K562 (cell line): ENCODE results near the gene BPI. TPM values are rescaled to one million over a fixed set of nuclear protein-coding genes. Genes with fewer than 3 reads are reported as not detected.

Source experiments
- BRD9 ChIP-seq: fragments of 450-650 bp; IDR thresholded peaks from 2 replicates; pipeline ENCODE4 v1.6.1; 2018; ENCODE audit warnings: low read depth; ENCODE audit not compliant: partially characterized antibody
- C11orf30 ChIP-seq: fragments of 450-650 bp; IDR thresholded peaks from 2 replicates; pipeline ENCODE4 v1.6.1; 2016; ENCODE audit warnings: low read depth, mild to moderate bottlenecking
- CAMTA2 ChIP-seq: fragments of 250-450 bp; sonication (Bioruptor Pico); conservative IDR thresholded peaks from 2 replicates; pipeline ENCODE4 v1.5.1; 2022
- MITF ChIP-seq: IDR thresholded peaks from 2 replicates; pipeline ENCODE4 v1.6.1; 2014; ENCODE audit warnings: antibody characterized with exemption
- NBN ChIP-seq: fragments of 450-650 bp; IDR thresholded peaks from 2 replicates; pipeline ENCODE4 v1.6.1; 2016; ENCODE audit warnings: low read depth, mild to moderate bottlenecking
- NR2F6 ChIP-seq: fragments of 450-650 bp; formaldehyde crosslinking; IDR thresholded peaks from 2 replicates; pipeline ENCODE4 v1.4.0; 2020; ENCODE audit warnings: mild to moderate bottlenecking
- POLR2AphosphoS5 ChIP-seq: IDR thresholded peaks from 2 replicates; pipeline ENCODE4 v1.6.1; 2011; ENCODE audit warnings: mild to moderate bottlenecking, low read depth, low read length, moderate library complexity; ENCODE audit not compliant: control insufficient read depth, insufficient read depth
- POLR3A ChIP-seq: IDR thresholded peaks from 2 replicates; pipeline ENCODE4 v1.6.1; 2011; ENCODE audit warnings: borderline replicate concordance, mild to moderate bottlenecking, moderate library complexity; ENCODE audit not compliant: insufficient read length, insufficient read depth; ENCODE audit errors: extremely low read depth
- PRDM10 ChIP-seq: fragments of 450-650 bp; IDR thresholded peaks from 2 replicates; pipeline ENCODE4 v1.6.1; 2018; ENCODE audit not compliant: partially characterized antibody
- PREB ChIP-seq: sonication (generic); formaldehyde crosslinking; IDR thresholded peaks from 2 replicates; pipeline ENCODE4 v1.8.1; 2023; ENCODE audit warnings: mild to moderate bottlenecking, missing genetic modification reagents
- RAD51 ChIP-seq: fragments of 450-650 bp; IDR thresholded peaks from 2 replicates; pipeline ENCODE4 v1.7.1; 2016; ENCODE audit warnings: low read depth, mild to moderate bottlenecking, borderline replicate concordance
- RFX7 ChIP-seq: fragments of 250-450 bp; sonication (Bioruptor Pico); IDR thresholded peaks from 2 replicates; pipeline ENCODE4 v1.5.1; 2021; ENCODE audit warnings: mild to moderate bottlenecking
- SAFB ChIP-seq: fragments of 200-400 bp; formaldehyde crosslinking; IDR thresholded peaks from 2 replicates; pipeline ENCODE4 v1.6.1; 2017; ENCODE audit warnings: low read depth, low read length, borderline replicate concordance
- SMAD4 ChIP-seq: fragments of 250-450 bp; sonication (Bioruptor Pico); conservative IDR thresholded peaks from 2 replicates; pipeline ENCODE4 v1.8.0; 2021; ENCODE audit warnings: inconsistent platforms, mild to moderate bottlenecking, moderate library complexity
- SP2 ChIP-seq: IDR thresholded peaks from 2 replicates; pipeline ENCODE4 v1.6.1; 2011; ENCODE audit warnings: mild to moderate bottlenecking, low read depth, low read length, moderate library complexity; ENCODE audit not compliant: poor library complexity, severe bottlenecking; ENCODE audit errors: extremely low read depth
- SRF ChIP-seq, 2 experiments: fragments of 250-450, 450-650 bp in 1 of 2; sonication (Bioruptor Pico) in 1 of 2; sonication (generic) in 1 of 2; formaldehyde crosslinking; IDR thresholded peaks; 2 replicates each; pipeline versions ENCODE4 v1.5.0 to v1.5.1; 2020 to 2022; ENCODE audit warnings: mild to moderate bottlenecking in 1 of 2, missing genetic modification reagents in 1 of 2
- TCFL5 ChIP-seq: fragments of 250-450 bp; sonication (Bioruptor Pico); conservative IDR thresholded peaks from 2 replicates; pipeline ENCODE4 v1.6.1; 2021; ENCODE audit warnings: mild to moderate bottlenecking, moderate library complexity, matching md5 sums
- YY1 ChIP-seq, 3 experiments: IDR thresholded peaks; 2 replicates each; pipeline ENCODE4 v1.6.1; 2011; ENCODE audit warnings: low read length in 2 of 3, mild to moderate bottlenecking in 2 of 3, moderate library complexity in 2 of 3, borderline replicate concordance in 1 of 3, control low read depth in 1 of 3, low read depth in 1 of 3; ENCODE audit not compliant: insufficient read depth in 3 of 3, insufficient replicate concordance in 2 of 3, control insufficient read depth in 1 of 3, insufficient read length in 1 of 3; ENCODE audit errors: extremely low read depth in 1 of 3
- ZNF124 ChIP-seq: sonication (generic); formaldehyde crosslinking; IDR thresholded peaks from 2 replicates; pipeline ENCODE4 v1.8.1; 2022; ENCODE audit warnings: missing genetic modification reagents
- ZNF57 ChIP-seq: fragments of 450-650 bp; formaldehyde crosslinking; IDR thresholded peaks from 2 replicates; pipeline ENCODE4 v1.4.0; 2020; ENCODE audit warnings: mild to moderate bottlenecking, moderate library complexity
- ZNF707 ChIP-seq: fragments of 250-450 bp; sonication (Bioruptor Pico); conservative IDR thresholded peaks from 2 replicates; pipeline ENCODE4 v1.8.0; 2022; ENCODE audit warnings: inconsistent platforms, mild to moderate bottlenecking, moderate library complexity
- ZSCAN32 ChIP-seq: fragments of 450-650 bp; formaldehyde crosslinking; IDR thresholded peaks from 2 replicates; pipeline ENCODE4 v1.4.0; 2020; ENCODE audit warnings: mild to moderate bottlenecking, moderate library complexity
- polyA plus RNA-seq, 8 experiments: library from polyadenylated mRNA; depleted of rRNA in 4 of 8; stranded (reverse) in 5 of 8; unstranded in 3 of 8; fragments of >200 nt; fragmentation: Nextera tagmentation in 2 of 8; fragmentation: Illumina TruSeq in 1 of 8; extraction: Ambion mirVana in 2 of 8; extraction: Trizol in 1 of 8; gene quantifications; 2 replicates each; pipeline versions ENCODE4 v1.2.1 to v1.2.3, GENCODE V29; 2011 to 2014; ENCODE audit warnings: inconsistent platforms in 1 of 8, missing spikeins in 1 of 8
- total RNA-seq, 7 experiments: library from RNA; depleted of rRNA in 6 of 7; stranded (reverse); fragments of >200 nt in 6 of 7; fragmentation: Illumina TruSeq in 2 of 7; extraction: Trizol in 2 of 7; gene quantifications; 2 replicates each; pipeline versions ENCODE4 v1.2.1 to v1.2.3, GENCODE V29; 2011 to 2021; ENCODE audit warnings: low replicate concordance in 1 of 7

Gene BPI
- total and polyA plus RNA-seq, 9 of the 15 experiments (the other 6 are each of a cell fraction or from before 2014, with no cell fraction given): not detected

GRCh38 chr20:38357653-38358207, 53.8 kb downstream of the BPI start (continued):
- no peak for TF ChIP-seq SP2
- no peak for TF ChIP-seq RAD51
- TF ChIP-seq BRD9: no peak
- no peak for TF ChIP-seq SAFB
- TF ChIP-seq MITF: 0 out of 2 replicates have a peak, but pooled peaks have one; percentile 38
- no peak for TF ChIP-seq TCFL5
- no peak for TF ChIP-seq ZNF57 (CRISPR knock-in tag)
- TF ChIP-seq ZSCAN32 (CRISPR knock-in tag): no peak
- no peak for TF ChIP-seq POLR3A
- no peak for TF ChIP-seq POLR2AphosphoS5
- peak; percentile 53 to 96; a peak in 3 of 4 replicates for TF ChIP-seq SRF (CRISPR knock-in tag; IDR thresholded peaks at IDR 0.05)
- no peak for TF ChIP-seq CAMTA2 (CRISPR knock-in tag)
- no peak for TF ChIP-seq RFX7
- no peak for TF ChIP-seq YY1 (IDR thresholded peaks at IDR 0.05; ENCODE audit: borderline replicate concordance in 1 of 3, control insufficient read depth in 1 of 3, extremely low read depth in 1 of 3, insufficient read depth in 3 of 3, insufficient read length in 1 of 3, insufficient replicate concordance in 2 of 3, low read depth in 1 of 3, low read length in 2 of 3)
- TF ChIP-seq NR2F6 (CRISPR knock-in tag): no peak
- TF ChIP-seq SMAD4 (CRISPR knock-in tag): peak; percentile 67; the same call in 1 of the 2 replicates
- TF ChIP-seq ZNF707 (CRISPR knock-in tag): no peak
- no peak for TF ChIP-seq PREB
- TF ChIP-seq NBN: peak; percentile 41; the same call in 1 of the 2 replicates
- TF ChIP-seq ZNF124 (CRISPR knock-in tag): no peak
- peak; percentile 27 for TF ChIP-seq PRDM10
- TF ChIP-seq C11orf30: no peak
